Inferior parietal cortex (tissue), 1 donor: ENCODE results near the gene NR1H4.
"Not testable (repeated sequence)": the region's sequence is repeated elsewhere in the genome, so short reads cannot be mapped to it uniquely, and the experiment has no call there.

Experiments
- DNase-seq: peaks from one replicate; pipeline ENCODE4 v3.0.0-alpha.2; 2016; ENCODE audit errors: extremely low spot score

Gene NR1H4

DNA sequence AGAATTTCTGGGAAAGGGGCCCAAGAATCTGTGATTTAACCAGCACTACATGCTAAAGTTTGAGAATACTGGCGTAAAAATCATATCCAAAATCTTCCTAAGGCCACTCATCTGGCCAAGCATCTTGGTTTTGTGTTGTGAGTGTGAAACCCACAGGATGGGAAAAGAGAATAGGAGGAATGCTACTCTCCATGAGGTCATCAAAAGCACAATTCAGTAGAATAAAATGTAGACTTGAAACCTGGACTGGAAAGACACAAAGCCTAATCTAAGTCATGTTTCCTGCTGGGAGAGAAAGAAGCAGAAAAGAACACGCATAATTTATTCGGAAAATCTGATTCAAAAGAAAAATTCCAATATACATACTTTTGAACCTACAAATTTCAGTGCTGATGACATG, 42.3 kb downstream of the NR1H4 start:
- DNase-seq, result no peak

DNA sequence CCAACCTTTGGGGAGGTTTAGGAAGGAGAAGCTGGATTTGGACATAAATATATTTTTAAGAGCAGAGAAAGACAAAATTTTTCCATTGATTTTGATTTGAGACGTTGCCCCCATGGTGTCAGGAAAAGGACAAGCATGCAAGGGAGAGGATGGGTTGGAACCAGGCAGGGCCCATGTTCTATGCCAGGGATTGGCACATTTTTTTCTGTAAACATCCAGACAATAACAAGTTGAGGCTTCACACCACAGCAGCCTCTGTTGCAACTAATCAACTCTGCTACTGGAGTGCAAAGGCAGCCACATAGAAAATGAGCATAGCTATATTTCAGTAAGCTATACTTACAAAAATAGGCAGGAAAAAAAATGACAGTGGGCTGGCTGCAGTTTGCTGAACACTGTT, 44.7 kb downstream of the NR1H4 start:
- DNase-seq, result no peak

DNA sequence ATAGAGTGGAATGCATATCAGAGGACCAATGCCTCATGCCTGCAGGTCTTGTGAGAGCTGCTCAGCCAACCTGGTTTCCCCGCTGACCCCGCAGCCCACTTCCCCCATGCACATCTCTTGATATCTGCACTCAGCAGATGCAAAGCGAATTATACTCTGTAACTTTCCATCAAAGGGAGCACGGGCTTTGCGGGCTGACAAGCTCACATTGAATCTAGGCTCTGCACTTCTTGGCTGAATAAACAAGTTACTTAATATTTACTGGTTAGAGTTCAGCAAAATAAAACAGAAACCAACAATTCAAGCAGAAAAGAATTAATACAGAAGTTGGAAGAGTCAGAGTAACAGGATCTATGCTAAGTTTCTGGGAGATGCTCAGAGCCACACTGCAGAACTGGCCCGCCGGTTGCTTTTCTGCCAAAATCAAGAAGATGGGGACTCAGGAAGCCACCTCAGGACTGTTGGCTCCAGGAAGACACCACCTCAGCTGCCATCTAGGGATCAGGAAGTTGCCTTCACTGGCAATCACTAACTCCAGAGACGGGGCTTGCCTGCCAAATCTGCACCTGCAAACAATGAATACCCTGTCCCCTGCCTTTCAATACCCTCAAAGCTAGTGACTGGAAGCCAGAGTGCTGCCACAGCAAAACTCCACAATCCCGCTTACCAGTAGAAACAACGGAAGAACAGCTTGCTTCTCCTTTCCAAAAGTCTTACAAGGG, 46.5 kb downstream of the NR1H4 start:
- DNase-seq, result no peak

DNA sequence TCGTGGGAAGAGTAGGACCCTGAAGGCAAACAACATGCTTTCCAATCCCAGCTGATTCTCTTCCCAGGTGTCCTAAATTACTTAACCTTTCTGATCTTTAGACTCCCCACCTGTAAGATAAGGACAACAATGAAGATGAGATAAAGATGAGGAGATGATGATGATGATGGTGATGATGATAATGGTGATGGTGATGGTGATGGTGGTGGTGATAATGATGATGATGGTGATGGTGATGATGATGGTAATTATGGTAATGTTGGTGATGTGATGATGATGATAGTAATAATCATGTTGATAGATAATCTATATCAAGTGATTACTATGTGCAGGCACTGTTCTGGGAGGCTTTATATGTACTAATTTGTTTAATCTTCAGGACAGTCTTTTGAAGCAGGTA, 48.3 kb downstream of the NR1H4 start:
- no peak for DNase-seq

DNA sequence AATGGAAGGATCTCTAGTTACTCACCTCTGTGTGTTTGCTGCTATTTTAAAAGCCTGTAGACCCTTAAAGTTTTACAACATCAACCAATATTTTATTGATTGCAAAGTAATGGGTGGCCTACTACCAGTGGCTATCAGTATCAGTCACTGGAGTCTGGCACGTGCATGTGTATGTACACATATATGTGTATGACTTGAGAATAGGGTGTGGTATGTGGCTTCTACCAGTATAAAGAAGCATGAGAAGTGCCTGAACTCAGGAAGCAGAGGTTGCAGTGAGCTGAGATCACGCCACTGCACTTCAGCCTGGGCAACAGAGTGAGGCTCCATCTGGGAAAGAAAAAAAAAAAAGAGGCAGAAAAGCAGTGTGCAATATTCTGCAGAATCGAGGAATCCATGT, 54.4 kb downstream of the NR1H4 start:
- DNase-seq, result no peak

DNA sequence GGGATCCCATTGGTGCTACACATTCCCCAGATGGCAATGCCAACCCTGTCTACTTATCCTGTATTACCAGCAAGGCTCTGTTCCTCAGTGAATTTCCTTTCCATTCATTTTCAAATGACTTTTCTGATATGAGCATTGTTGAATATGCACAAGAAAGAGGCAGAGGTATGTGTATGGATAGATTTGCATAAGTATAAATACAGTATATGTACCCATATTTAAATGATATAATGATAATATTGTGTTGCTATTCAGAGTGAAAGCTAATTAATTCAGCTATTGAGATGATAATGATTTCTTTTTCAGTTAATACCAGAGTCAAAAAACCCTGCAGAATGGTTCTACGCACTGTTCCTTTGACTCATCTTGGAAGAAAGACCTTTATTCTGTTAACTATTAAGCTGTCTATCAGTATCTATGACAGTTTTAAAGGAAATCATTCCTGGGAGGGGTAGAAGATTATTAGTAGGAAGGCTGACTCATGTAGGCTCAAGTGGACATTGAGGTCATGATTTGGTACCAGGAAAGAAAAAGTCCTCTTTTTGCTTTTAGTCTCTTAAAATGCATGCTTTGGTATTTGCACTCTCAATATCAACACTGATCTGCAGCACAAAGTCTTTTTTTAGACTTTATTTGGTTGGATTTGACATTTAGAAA, 54.9 kb downstream of the NR1H4 start:
- no peak for DNase-seq

DNA sequence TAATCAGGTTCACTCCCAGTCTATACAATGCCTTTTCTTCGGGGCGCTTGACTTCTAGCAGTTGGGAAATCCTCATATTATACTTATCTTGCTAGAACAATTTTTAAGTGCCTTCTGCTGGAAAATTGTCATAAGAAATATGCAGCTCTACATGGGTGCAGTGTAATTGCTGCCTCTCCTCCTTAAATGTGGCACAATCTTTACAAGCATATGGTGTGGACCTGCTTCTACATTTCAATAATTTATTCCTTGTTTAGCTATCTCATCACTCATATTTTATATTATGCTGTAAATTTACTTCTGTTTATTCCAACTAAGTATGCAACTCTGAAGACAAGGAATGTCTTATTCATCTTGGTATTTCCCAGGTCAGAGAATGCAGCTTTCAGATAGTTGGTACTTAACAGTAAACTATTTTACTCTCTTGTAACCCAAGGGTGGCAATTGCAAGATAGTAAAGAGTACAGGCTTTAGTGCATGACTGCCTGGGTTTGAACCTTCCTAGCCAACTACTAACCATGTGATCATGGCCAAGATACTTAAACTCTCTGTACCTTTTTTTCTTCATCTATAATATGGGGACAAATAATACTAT, 56.2 kb downstream of the NR1H4 start:
- no peak for DNase-seq

DNA sequence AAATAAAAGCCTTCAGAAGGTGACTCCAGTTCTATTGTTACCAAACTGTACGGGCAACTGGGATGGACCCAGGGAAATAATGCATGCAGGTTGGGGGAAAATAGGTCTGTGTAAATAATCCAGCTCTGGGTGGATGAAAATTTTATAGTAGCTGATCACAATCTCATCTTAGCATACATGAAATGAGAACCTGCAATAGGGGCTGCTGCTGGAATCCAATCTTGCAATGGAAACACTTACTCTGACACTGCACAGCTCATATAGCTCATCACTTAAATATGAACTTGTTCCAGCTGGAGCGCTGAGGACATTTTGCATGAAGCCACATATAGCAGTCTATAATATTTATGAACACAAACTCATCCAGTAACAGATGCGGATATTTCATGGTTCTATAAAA, 59.7 kb downstream of the NR1H4 start:
- no peak for DNase-seq

DNA sequence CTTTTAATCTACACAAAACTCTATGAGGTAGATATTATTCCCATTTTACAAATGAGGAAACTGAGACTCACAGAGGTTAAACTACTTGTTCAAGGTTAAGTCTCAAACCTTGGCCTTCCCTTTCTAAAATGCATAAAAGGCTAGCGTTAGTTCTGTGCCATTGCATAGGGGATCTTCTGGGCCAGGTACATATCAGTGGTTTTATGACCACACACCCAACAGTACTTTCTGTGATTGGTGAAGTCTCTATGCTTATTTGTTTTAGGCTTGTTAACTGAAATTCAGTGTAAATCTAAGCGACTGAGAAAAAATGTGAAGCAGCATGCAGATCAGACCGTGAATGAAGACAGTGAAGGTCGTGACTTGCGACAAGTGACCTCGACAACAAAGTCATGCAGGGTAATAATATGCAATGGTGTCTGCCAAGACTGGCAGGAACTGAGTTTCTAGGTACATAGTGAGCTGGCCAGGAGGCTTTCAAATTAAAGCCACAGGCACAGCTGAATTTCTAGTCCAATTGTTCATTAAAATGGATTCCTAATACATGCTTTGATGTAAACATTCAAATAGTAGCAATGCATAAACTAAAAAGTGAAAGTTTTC, 61.1 kb downstream of the NR1H4 start:
- no peak for DNase-seq

DNA sequence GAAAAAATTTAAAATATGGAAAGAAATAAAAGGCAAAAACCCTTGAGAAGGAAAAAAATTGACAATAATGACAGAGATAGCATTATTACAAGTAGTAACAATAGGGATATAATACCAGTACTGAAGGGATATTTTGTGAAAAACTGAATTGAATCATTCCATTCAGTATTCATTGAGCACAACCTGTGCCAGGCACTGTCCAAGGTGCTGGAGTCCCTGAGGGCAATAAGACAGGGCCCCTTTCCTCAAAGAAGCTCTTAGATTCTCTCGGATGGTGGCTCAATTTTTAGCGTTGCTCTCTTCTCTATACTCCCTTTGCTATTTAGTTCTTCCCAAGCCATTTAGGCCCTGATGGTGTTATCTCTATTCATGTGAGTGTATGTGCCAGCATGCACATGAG, 65.5 kb downstream of the NR1H4 start:
- DNase-seq, result no peak

DNA sequence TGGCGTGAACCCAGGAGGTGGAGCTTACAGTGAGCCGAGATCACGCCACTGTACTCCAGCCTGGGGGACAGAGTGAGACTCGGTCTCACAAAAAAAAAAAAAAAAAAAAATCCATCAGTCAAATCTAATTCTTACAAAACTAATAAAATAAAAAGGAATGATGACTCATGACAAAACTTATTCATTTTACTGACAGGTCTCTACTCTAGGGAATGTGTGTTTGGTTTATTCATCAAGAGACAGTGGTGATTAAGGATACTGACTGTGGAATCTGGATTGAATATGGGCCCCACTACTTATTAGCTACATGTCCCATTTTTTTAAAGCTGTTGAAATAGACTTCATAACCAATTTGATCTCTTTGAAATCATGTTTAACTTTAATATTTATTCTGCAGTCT, 70.5 kb downstream of the NR1H4 start:
- no peak for DNase-seq

DNA sequence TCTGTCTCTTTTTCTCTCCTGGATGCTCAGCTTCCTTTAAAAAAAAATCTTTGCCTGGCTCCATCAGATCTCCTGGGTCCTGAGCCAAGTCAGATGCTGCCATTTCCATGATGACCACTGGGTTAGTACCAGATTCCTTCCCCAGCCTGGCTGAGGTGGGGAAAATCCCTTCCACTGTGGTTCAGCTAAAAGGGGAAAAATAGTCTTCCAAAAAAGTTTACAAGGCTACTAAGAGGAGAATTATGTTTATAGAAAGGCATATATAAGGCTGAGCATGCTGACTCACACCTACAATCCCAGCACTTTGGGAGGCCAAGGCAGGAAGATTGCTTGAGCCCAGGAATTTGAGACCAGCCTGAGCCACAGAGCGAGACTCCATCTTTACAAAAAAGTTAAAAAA, 71.4 kb downstream of the NR1H4 start:
- DNase-seq, result no peak

DNA sequence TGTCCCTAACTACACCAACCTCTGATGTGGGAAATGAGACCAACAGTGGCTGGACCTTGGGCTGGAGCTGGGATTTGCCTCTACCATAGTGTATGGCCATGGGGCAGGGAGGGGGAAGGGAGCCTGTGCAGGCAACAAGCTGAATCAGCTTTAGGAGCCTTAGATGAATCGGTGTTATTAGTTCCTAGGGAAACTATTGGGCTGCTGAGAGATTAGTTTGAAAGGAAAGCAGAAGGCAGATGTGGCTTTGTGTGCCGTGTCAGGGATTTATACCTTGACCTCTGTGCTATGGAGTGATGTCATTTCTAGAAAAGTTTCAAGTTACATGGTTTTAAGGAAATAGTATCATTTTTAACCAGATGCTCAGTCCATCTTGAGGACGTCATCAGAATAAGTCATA, 80.3 kb downstream of the NR1H4 start:
- DNase-seq, result no peak

DNA sequence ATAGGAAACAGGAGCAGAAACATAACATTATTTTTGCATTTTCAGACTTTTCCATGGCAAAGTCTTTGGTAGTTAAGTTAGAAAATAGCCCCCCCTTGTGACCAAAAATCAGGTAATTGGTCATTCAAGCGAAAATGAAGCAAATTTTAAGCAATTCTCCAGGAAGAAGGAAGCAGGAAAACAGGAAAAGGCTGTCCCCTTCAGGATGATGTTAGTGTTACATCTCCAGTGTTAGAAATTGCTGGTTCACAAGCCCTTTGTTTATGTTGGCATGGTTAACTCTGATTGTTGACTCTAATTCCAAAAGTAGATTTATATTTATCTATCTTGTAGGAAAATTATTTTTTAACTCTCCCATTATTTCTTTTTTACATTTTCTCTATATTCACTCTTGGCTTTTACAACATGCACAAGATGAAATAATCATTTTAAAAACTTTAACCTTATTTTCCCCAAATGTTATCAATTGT, 81.0 kb downstream of the NR1H4 start:
- peak; percentile 81 for DNase-seq

DNA sequence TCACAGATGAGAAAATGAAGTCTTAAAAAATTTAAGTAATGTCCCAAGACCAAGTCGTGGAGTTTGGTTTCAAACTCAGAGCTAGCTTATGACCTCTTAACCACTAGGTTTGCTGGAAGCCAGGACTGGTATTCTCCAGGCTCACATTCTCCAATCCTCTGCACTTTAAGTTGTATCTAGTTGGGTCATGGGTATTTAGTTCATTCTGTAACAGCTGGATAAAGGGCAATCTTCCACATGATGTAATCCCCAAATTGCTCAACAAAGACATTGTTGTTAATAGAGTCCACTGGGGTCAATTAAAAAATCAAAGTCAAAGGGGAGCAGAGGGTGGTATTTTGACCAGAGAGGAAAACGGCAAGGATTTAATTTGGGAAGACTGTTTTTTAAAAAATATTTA, 82.1 kb downstream of the NR1H4 start:
- DNase-seq, result no peak

DNA sequence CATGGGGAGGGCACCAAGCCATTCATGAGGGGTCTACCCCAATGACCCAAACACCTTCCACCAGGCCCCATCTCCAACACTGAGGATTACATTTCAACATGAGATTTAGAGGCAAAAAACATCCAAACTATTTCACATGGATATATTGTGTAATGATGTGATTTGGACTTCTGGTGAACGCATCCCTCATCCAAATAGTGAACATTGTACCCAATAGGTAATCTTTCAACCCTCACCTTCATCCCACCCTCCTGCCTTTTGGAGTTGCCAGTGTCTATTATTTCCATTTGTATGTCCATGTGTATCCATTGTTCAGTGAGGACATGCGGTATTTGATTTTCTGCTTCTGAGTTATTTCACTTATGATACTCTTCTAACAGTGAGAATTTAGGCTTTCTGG, 83.7 kb downstream of the NR1H4 start:
- no peak for DNase-seq

DNA sequence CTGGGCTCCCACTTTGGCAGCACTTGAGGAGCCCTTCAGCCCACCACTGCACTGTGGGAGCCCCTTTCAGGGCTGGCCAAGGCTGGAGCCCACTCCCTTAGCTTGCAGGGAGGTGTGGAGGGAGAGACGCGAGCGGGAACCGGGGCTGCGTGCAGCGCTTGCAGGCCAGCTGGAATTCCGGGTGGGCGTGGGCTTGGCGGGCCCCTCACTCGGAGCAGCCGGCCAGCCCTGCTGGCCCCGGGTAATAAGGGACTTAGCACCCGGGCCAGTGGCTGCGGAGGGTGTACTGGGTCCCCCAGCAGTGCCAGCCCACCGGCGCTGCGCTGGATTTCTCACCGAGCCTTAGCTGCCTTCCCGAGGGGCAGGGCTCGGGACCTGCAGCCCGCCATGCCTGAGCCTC, 85.6 kb downstream of the NR1H4 start:
- not testable (repeated sequence) for DNase-seq

DNA sequence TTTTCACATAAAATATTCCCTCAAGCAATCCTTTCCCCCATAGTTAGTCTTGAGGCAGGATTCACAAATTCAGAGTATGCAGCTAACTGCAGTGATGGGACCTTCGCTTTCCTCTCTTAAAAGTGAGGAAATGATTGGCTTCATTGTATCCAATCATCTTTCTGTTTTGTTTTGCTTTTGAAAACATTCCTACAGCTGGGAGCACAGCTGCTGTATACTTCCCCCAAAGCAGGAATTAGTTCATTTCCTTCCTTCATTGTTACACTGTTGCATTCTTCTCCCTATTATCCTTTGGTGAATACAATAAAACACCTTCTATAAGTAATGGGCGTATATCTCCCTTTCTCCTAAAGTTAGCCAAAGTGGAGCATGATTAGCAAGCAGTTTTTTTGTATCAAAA, 90.4 kb downstream of the NR1H4 start:
- DNase-seq, result no peak

DNA sequence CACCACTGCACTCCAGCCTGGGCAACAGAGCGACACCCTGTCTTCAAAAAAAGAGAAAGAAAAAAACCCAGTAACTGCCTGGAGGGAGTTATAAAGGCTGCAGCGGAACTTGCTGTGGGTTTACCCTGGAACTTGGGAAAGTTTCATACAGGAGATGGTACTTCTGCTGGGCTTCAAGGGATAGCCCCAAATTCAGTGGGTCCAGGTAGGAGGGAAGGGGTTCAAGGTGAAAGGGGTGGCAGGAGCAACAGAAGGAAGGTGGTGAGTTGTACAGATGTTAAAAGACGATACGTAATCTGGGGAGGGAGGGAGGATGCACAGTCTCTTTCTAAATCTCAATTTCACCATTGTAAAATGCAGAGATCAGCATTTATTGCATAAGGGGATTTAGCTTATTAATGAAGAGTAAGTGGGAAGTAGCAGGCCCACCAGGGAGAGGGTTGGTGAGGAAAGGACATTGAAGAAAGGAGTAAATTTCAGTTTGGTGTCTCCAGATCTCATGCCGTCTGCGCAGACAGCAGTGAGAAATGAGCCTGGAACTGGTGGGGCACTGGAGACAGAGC, 91.3 kb downstream of the NR1H4 start:
- DNase-seq, result no peak

DNA sequence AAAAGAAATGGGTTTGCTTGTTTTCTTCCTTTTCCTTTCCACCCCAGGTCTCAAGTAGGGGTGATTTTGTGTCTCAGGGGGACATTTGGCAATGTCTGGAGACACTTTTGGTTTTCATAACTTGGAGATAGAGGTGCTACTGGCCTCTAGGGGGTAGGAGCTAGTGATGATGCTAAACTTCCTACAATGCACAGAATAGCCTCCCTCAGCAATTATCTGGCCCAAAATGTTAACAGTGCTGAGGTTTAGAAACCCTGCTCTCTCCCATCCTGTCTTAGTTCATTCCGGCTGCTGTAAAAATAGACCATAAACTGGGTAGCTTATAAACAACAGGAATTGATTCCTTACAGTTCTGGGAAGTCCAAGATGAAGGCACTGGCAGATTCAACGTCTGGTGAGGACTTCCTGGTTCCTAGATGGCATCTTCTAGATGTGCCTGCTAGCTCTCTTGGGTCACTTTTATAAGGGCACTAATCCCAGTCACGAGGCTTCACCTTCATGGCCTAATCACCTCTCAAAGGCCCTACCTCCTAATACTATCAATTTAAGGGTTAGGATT, 92.4 kb downstream of the NR1H4 start:
- DNase-seq, result no peak

DNA sequence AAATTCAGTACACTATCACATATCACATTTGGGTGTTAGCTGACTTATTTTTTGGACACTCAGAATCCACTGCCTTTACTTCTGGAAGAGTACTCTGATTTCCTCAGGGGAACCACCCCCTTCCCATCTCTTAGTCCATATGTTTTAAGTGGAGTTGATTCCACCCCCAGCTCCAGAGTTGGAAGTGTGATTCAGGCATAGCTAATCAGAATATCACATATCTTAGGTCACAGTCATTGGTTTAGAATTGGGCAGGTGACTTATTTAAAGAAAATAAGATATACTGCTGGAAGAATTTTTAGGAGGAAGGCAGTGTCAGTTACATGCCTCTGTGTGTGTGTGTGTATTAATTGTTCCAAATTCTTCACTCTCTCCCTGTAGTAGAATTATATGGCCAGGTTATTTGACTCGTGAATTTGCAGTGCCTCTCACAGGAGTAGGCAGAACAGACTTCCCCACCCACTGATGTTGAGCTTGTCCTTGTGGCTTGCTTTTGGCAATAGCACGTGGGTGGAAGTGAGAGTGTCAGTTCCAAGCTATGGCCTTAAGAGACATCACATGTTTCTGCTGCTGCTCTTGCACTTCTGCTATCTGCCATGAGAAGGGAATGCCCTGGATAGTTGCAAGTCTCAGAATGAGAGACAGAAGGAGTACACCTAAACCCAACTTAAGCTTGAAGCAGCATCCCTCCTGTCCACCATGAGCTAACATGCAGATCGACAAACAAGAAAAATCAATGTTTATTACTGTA, 93.4 kb downstream of the NR1H4 start:
- DNase-seq, result peak; percentile 36
